SW 1271 (cell line): ENCODE results near the gene LRRC4B.
"Not testable (repeated sequence)": the region's sequence is repeated elsewhere in the genome, so short reads cannot be mapped to it uniquely, and the experiment has no call there.

Experiments used
- DNase-seq, 2 experiments: peaks; one replicate each; lab custom pipeline; 2025; lab: John Stamatoyannopoulos, UW

The LRRC4B gene

GRCh38 chr19:50486823-50487515 is 81.3 kb downstream of the LRRC4B start:
- peak in 1 of 2 experiments; percentile 17 for DNase-seq

DNA sequence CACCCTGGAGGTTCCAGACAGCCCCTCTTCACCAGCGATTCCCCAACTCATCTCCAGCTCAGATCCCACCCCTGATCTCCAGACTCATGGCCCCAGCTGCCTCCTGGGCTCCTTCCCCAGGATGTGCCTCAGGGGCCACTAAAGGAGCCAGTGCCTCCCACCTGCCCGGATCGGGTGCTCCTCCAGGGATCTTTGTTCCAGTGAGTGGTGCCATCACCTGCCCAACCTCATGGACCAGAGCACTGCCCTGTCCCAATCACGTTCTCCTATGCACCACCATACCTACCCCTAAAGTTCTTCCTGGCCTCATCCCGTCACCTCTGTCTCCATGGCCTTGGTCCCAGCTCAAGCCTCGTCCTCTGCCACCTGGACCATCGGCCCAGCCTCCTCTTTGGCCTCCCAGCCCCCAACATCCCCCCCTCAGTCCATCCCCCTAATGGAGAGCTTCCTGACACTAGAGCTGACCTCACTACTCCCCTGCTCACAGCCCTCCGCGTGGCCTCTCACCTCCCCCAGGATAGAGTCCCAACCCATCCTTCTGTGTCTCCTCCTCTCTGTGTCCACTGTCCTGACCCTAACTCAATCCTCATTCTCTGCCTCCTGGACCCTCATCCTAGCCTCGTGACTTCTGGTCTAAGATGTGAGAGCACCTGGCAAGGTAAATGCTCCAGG is 82.8 kb downstream of the LRRC4B start:
- no peak for DNase-seq

DNA sequence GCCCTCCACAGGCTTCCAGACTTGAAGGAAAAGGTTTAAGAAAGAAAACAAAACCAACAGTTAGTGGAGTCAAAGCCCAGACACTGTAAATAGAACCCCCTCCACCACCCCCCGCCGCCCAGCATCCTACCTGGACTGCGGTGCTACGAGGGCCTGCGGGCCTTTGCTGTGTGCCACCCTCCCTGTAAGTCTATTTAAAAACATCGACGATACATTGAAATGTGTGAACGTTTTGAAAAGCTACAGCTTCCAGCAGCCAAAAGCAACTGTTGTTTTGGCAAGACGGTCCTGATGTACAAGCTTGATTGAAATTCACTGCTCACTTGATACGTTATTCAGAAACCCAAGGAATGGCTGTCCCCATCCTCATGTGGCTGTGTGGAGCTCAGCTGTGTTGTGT is 85.3 kb downstream of the LRRC4B start:
- no peak for DNase-seq

DNA sequence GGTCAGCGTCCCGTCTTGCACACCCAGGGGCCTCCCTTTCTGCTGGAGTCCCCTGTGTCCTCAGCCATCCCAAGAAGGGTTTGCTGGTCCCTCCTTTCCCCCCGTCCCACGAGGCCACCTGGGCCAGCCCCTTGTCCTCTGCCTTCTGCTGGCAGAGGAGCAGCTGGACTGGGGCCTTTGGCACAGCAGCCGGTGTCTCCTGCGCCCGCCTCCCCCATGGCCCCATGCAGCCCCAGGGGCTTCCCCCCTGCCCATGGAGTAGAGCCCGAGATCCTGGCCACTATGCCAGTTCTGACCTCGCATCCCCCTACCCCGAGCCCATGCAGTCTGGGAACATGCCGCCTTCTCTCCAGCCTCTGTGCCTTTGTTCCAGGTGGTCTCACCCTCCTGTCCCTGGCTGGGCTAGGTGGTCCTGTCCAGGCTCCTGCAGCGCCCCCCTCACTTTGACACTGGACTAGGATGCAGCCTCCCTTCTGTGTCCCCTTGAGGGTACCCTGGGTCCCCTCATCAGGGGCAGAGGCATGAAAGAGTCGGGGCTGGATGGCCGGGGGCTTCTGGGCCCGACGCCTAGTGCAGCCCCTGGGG is 85.9 kb downstream of the LRRC4B start:
- DNase-seq, result no peak

GRCh38 chr19:50481351-50482149 is 86.7 kb downstream of the LRRC4B start:
- no peak for DNase-seq

DNA sequence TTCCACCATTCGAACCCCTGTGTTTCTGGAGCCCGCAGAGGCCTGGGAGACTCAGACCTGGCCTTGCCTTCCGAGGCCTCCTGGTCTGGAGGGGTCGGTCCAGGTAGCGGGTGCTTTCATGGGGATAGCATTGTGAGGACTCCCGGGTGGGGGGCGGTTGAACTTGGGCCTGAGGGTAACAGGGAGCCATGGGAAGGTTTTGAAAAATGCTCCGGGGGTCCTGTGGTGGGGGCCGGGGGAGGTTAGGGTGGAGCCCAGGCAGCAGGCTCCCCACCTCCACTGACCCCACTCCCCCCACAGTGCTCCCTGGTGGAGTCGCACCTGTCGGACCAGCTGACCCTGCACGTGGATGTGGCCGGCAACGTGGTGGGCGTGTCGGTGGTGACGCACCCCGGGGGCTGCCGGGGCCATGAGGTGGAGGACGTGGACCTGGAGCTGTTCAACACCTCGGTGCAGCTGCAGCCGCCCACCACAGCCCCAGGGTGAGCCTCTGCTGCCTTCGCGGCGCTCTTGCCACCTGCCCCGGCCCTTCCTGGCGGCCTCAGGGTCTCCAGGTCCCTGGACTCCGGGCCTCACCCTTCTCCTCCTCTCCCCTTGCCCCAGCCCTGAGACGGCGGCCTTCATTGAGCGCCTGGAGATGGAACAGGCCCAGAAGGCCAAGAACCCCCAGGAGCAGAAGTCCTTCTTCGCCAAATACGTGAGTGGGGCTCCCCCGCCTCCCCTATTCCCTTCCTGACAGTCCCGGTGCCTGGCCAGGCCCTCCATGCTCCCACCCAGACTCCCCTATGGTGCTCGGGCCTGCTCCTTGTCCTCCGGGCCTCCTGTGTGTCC is 87.7 kb downstream of the LRRC4B start:
- DNase-seq, result no peak

DNA sequence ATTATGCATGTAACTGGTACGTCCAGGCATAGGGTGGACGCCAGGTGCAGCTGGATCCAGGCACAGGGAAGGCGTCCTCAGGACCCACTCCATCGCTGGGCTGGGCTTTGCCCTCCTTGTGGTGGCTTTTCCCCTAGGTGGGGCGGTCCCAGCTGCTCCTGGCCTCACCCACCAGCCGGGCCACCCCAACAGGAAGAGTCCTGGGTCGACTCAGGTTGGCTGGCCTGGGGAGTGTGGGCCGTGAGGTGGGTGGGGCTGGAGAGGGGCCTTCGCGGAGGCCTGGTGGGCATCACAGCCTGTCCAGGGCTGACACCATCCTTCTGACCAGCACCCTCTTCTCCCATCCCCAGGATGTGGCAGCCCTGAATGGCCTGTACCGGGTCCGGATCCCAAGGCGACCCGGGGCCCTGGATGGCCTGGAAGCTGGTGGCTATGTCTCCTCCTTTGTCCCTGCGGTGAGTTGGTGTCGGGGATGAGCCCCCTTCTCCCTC is 88.4 kb downstream of the LRRC4B start:
- no peak for DNase-seq

- no peak for DNase-seq
Observed at GRCh38 chr19:50478901-50479715, 89.1 kb downstream of the LRRC4B start.

- no peak for DNase-seq
Observed at GRCh38 chr19:50477751-50478515, 90.3 kb downstream of the LRRC4B start.

- no peak for DNase-seq
Observed at GRCh38 chr19:50476907-50477238, 91.4 kb downstream of the LRRC4B start.

DNA sequence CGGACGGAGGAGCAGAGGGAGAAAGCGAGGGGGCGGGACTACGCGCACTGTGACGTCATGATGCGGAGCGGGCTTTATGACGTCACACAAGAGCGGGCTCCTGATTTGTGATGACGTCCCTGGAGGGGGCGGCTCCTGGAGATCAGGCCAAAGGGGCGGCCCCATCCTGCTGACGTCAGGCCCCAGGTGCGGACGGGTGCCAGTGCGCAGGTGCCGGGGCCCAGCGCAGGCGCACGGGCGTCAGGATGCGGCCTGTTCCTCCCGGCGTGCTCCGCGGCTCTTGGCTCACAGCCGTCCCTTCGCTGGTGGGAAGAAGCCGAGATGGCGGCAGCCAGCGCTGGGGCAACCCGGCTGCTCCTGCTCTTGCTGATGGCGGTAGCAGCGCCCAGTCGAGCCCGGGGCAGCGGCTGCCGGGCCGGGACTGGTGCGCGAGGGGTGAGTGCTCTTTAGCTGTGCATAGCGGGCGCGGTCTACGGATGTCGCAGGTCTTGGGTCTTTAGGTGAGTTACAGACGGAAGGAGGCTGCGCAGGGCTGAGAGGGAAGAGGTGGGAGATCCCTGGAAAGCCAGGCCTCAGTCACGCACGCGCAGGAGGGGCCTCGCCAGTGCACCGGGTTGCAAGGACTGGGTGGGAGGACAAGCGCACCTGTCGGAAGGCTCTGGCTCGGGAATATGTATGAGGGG is 91.9 kb downstream of the LRRC4B start, which contains the start of the genes EMC10 and GARIN5A:
Gene EMC10 (plus strand): TSS at position 284 of the 683 bp plus-strand sequence. CDS start 38 bp downstream, at position 322.
Gene GARIN5A (minus strand): TSS at position 625 of the 683 bp plus-strand sequence. CDS start 460 bp downstream, at position 165.
- peak; percentile 57 to 81 for DNase-seq

DNA sequence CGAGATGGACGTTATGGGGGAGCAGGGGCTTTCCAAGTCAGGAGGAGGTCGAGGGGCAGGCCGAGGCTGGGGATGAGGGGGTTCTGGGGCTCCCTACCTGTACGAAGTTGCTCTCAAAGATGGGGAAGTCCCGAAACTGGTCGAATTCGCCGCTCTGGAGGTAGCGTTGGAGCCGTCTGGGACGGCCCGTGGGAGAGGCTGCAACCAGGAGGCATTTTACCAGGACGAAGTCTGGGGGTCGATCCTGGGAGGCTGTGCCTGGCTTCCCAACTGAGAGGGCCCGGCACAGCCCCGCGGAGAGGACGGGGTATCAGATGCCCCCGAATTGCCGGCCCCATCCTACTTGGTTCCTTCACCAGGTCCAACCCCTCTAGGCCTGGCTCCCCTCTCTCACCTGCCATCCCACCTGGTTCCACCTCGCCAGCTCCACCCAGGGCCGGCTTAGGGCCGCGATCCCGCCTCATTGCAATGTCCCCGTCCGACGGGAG is 92.5 kb downstream of the LRRC4B start:
- no peak for DNase-seq

- DNase-seq, result no peak
Observed at GRCh38 chr19:50475101-50475568, 93.1 kb downstream of the LRRC4B start.

- DNase-seq, result not testable (repeated sequence)
Observed at GRCh38 chr19:50473336-50473735, 94.9 kb downstream of the LRRC4B start.

DNA sequence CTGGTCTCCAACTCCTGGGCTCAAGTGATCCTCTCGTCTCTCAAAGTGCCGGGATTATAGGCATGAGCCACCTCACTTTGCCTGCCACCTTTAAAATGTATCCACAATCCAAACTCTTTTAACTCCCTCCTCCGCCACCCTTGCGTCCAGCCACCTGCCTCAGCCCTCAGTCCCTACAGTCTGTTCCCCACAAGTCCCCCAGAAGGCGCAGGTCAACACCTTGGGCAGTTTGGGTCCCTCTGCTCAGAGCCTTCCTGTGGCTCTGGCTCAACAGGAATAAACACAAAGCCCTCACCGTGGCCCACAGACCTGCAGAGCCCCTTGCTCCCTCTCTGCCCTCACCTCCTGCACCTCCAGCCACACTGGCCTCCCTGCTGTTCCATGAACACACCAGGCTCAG is 99.4 kb downstream of the LRRC4B start:
- no peak for DNase-seq

- DNase-seq, result no peak
Observed at GRCh38 chr19:50467566-50467965, 100.7 kb downstream of the LRRC4B start.
